NCI-H82 treated with DMSO at 0.1 percent for 48 hours (cell line): ENCODE data around the gene XXYLT1.
"Not testable (repeated sequence)": the region's sequence is repeated elsewhere in the genome, so short reads cannot be mapped to it uniquely, and the experiment has no call there.

Experiments
- DNase-seq: peaks from one replicate; lab custom pipeline; 2025; ENCODE audit not compliant: unreplicated experiment; lab: John Stamatoyannopoulos, UW

The XXYLT1 gene

DNA sequence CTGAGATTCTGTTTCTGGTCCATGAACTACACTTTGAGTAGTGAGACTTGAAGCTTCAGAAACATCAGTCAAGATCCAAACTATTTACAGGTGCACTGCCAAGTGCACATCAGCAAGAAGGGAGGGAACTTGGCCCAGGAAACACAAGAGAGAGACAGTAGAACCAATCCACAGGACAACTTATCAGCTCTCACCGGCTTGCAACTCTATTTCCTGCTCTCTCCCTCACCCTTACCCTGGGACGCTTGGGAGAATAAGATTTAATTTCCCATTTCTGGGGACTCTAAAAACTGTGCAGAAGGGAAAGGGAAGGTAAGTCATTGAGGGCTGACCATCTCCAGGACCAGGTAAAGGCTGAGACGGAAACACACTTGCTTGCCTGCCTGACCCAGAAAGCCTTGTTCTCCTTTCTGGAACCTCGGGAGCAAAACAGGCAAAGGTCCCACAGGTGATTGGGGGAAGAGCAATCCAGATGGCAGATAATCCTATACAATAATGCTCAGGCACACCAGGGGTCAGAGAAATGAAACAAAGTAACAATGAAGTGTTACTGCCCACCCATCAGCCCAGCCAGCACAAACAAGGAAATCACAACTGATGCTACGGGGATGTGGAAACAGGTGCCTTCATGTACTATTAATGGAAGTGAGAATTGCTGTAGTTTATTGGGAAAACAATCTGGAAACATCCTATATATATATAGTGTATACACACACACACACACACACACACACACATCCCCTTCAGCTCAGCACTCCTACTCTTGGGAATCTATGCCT, 154.4 kb downstream of the XXYLT1 start:
- no peak for DNase-seq

- no peak for DNase-seq
These were observed 155.2 kb downstream of the XXYLT1 start for GRCh38 chr3:195115600-195116406.

- DNase-seq, result no peak
These were observed 156.0 kb downstream of the XXYLT1 start for GRCh38 chr3:195114786-195115599.

GRCh38 chr3:195113536-195114425, 157.2 kb downstream of the XXYLT1 start:
- DNase-seq, result no peak

DNA sequence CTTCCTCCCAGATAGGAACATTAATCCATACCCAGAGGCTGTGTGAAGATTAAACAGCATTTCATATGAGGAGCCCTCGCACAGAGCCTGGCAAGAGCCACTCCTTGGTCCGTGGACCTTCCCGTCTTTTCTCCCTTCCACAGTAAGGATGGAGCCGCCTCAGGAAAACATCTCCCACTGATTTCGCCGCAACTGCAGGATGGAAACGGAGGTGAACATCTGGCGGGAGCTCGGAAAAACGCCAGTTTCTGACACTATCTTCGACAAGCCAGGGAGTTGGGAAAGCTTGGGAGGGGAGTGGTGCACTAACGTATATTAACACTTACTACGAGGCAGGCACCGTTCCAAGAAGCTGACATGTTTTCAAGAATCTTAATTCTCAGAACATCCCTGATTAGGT, 157.9 kb downstream of the XXYLT1 start:
- no peak for DNase-seq

DNA sequence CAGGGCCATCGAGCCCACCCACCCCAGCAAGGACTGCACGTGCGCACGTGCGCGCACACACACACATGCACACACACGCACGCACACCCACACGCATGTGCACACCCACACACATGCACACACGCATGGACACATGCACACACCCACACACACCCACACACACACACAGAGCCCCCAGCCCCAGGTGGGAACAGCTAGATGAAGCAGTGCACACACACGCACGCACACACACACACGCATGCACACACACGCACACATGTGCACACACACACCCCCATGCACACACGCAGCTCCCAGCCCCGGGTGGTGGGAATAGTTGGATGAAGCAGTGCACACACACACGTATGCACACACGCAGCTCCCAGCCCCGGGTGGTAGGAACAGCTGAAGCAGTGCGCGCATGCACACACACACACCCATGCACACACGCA, 158.6 kb downstream of the XXYLT1 start:
- no peak for DNase-seq

- no peak for DNase-seq
These were observed 159.2 kb downstream of the XXYLT1 start for GRCh38 chr3:195111766-195112165.

- DNase-seq, result no peak
These were observed 159.6 kb downstream of the XXYLT1 start for GRCh38 chr3:195111319-195111705.

GRCh38 chr3:195110647-195111318, 160.2 kb downstream of the XXYLT1 start:
- DNase-seq, result no peak

DNA sequence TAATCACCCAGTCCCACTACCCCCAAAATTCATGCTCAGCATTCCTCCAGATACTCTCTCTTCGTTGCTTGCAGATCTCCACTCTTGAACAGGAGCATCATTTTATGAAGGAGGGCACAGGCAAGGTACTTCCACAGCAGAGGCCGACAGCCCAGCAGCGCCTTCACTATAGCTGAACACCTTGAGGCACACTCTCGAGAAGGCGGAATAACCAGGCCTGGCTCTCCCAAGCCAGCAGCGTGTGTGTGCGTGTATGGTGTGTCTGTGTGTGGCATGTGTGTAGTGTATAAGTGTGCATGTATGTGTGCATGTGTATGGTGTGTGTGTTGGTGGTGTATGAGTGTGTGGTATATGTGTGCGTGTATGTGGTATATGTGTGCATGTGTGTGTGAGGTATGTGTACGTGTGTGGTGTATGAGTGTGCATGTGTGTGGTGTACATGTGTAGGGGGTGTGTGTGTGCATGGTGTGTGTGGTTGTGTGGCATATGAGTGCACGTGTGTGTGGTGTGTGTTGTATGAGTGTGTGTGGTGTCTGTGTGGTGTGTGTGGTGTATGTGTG, 161.8 kb downstream of the XXYLT1 start:
- no peak for DNase-seq

- DNase-seq, result no peak
These were observed 163.4 kb downstream of the XXYLT1 start for GRCh38 chr3:195107593-195107992.

- not testable (repeated sequence) for DNase-seq
These were observed 163.9 kb downstream of the XXYLT1 start for GRCh38 chr3:195107031-195107430.

DNA sequence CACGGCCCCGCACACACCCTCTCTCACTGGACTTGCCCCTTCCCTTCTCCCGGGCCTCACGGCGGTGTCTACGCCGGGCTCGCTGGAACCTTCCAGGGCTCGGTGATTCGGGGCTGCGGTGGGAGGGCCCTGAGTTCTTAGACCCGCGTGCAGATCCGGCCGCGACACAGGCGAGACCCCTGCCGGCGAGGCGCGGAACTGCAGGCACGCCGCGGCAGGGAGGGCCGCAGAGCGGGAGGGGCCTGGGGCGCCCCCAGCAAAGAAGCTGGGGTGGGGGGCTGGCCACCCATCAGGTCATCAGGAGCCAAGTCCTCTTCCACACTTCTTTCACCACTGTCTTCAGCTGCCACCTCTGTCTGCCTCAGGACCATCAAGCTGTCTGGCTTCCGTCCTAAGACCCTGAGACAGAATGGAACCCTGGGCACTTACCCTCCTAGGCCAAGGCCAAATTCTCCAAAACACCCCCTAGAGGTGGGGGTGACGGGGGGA, 164.5 kb downstream of the XXYLT1 start:
- peak; percentile 20 for DNase-seq

- no peak for DNase-seq
These were observed 165.0 kb downstream of the XXYLT1 start for GRCh38 chr3:195105841-195106417.

- no peak for DNase-seq
These were observed 165.6 kb downstream of the XXYLT1 start for GRCh38 chr3:195105389-195105788.

GRCh38 chr3:195104340-195104739, 166.6 kb downstream of the XXYLT1 start:
- DNase-seq, result no peak

GRCh38 chr3:195103623-195104022, 167.3 kb downstream of the XXYLT1 start:
- no peak for DNase-seq

DNA sequence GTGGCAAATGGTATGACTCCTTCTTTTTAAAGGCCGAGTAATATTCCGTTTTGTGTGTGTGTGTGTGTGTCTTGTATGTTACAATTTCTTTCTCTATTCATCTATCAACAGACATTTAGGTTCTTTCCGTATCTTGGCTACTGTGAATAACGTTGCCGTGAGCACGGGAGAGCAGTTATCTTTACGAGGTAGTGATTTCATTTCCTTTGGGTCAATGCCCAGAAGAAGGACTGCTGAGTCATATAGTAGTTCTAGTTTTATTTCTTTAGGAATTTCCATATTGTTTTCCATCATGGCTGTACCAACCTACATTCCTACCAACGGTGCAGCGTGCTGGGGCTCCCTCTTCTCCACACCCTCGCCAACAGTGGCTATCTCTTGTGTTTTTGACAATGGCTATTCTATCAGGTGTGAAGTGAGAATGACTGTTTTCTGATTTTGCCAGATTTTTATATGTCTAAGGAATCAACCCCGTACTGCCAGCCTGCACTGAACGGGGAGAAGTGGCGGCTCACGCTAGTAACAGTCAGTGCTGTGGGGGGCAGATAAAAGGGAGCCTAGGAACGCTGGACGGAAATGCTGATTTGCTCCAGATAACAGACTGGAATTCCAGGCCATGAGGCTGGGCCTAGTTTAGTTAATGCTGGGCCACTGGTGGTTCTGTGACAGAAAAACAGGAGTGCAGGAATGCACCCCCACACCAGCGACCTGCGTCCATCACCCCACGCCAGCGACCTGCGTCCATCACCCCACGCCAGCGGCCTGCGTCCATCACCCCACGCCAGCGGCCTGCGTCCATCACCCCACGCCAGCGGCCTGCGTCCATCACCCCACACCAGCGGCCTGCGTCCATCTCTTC, 168.1 kb downstream of the XXYLT1 start:
- no peak for DNase-seq
